ENCODE measurements around the gene TDP2.
A peak's percentile ranks its signal among the peaks of the same experiment; 100 is the strongest.

TDP2 gene, protein sequence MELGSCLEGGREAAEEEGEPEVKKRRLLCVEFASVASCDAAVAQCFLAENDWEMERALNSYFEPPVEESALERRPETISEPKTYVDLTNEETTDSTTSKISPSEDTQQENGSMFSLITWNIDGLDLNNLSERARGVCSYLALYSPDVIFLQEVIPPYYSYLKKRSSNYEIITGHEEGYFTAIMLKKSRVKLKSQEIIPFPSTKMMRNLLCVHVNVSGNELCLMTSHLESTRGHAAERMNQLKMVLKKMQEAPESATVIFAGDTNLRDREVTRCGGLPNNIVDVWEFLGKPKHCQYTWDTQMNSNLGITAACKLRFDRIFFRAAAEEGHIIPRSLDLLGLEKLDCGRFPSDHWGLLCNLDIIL

DNA sequence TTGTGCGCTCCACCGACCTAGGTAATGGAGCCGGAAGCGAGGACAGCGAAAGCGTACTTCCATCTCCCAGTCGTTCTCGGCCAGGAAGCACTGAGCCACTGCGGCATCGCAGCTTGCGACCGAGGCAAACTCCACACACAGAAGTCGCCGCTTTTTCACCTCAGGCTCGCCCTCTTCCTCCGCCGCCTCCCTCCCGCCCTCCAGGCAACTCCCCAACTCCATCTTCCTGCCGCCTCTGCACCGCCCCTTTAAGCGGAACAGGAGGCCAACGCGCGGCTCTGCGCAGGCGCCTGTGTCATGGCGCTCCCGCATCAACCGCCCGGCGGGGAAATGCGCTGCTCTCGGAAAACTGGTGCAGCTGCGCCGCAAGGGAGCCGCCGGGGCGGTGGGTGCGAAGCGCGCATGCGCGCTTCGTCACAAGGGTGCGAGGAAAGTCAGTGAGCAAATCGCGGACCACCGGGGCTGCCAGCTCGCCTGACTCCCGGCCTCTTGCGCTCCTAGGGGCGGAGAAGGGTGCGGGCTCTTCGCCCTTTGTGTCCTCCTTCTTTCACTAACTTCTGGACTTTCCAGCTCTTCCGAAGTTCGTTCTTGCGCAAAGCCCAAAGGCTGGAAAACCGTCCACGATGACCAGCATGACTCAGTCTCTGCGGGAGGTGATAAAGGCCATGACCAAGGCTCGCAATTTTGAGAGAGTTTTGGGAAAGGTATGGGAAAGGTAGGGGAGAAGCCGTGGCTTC lies at the start of gene TDP2, which contains the start of gene ACOT13:
Gene TDP2, minus strand, starts transcription at position 259 of the 737 bp plus-strand sequence. Its CDS starts 37 bp downstream, at position 222.
Gene ACOT13, plus strand, starts transcription at position 437 of the 737 bp plus-strand sequence. Its CDS starts 187 bp downstream, at position 624.
- DNase-seq = peak; percentile 90
- H3K36me3 ChIP-seq (replicated peaks) = peaks cover 6% of the 10 kb centered on the region
- TF ChIP-seq, protein P1, sequence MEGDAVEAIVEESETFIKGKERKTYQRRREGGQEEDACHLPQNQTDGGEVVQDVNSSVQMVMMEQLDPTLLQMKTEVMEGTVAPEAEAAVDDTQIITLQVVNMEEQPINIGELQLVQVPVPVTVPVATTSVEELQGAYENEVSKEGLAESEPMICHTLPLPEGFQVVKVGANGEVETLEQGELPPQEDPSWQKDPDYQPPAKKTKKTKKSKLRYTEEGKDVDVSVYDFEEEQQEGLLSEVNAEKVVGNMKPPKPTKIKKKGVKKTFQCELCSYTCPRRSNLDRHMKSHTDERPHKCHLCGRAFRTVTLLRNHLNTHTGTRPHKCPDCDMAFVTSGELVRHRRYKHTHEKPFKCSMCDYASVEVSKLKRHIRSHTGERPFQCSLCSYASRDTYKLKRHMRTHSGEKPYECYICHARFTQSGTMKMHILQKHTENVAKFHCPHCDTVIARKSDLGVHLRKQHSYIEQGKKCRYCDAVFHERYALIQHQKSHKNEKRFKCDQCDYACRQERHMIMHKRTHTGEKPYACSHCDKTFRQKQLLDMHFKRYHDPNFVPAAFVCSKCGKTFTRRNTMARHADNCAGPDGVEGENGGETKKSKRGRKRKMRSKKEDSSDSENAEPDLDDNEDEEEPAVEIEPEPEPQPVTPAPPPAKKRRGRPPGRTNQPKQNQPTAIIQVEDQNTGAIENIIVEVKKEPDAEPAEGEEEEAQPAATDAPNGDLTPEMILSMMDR (IDR thresholded peaks at IDR 0.05; ENCODE audit: low read depth, low read length, missing control alignments) = peak; percentile 73
- peak within 1 kb of the TSS; percentile 100 for H3K4me3 ChIP-seq (ENCODE audit: low read depth, low read length)
- in situ Hi-C loops (cut with HindIII; ENCODE audit: low pct_ligation_motif_present, low sequenced_read_pairs) = no loop called here
- peak within 1 kb of the TSS; percentile 67 for H3K27ac ChIP-seq
- H3K27me3 ChIP-seq (replicated peaks) = no peaks in the 10 kb centered on the region

DNA sequence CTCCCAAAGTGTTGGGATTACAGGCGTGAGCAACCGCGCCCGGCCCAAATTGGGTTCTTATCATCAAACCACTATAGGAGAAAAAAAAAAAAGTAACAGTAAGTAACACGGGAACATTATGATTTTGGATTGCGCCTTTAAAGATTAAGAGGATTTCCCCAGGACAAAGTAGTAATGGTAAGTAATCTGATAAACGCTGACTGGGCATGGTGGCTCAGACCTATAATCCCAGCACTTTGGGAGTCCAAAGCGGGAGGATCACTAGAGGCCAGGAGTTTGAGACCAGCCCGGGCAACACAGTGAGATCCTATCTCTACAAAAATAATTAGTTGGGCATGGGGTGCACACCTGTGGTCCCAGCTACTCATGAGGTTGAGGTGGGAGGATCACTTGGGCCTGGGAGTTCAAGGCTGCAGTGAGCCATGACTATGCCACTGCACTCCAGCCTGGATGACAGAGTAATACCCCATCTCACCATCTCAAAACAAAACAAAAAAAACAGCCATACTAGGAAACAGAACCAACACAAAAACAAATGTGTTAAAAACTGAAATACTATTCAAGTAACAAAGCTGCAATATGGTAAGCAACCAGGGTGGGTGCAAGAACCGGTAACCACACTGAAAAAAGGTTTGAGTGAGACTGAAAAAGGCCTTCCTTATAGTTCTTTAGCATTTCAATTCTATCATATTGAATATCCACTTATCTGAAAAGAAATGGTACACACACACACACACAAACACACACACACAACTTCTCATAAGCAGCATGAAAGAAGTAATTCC lies 44.0 kb upstream of the TDP2 start:
- Histone ChIP-seq H3K27me3 (replicated peaks) (no peaks in the 10 kb centered on the region), H3K36me3 (replicated peaks) (peaks cover 98% of the 10 kb centered on the region), H3K27ac (no peak overlapping the region), H3K4me3 (ENCODE audit: low read depth, low read length) (no peak overlapping the region)
- TF ChIP-seq, protein P1 (IDR thresholded peaks at IDR 0.05; ENCODE audit: low read depth, low read length, missing control alignments) = no peak
- DNase-seq = no peak
- in situ Hi-C loops (cut with HindIII; ENCODE audit: low pct_ligation_motif_present, low sequenced_read_pairs) = no loop called here

DNA sequence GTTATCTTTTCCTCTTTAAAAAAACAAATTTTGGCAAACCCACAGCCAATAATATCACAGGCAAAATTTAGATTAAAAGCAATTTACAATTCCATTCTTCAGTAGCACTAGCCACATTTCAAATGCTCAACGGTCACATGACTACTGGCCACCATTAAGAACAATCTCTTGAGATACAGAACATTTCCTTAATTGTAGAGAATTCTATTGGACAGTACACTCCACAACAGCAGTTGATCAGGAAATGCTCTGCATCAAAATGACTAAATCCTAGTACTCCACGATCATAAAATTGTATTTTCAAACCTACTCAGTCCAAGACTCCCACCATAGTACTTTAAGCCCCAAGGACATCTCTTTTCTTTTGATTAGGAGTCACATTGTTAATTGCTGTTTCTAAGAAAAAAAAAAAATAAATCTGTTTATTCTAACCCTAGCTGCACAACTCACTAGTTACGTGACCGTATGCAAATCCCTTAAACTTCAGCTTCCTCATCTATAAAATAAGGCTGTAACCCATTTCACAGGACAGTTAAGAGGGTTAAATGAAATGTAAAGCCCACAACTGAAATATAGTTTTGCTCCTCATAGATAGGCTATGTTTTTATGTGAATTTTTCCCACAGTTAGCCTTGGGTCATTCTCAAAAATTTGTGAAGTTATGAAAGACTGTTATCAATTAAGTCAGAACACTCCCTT lies 42.5 kb upstream of the TDP2 start:
- H3K27ac ChIP-seq = no peak overlapping the region
- peaks cover 94% of the 10 kb centered on the region for H3K36me3 ChIP-seq (replicated peaks)
- H3K4me3 ChIP-seq (ENCODE audit: low read depth, low read length) = no peak overlapping the region
- H3K27me3 ChIP-seq (replicated peaks) = no peaks in the 10 kb centered on the region
- no peak for DNase-seq
- in situ Hi-C loops (cut with HindIII; ENCODE audit: low pct_ligation_motif_present, low sequenced_read_pairs) = no loop called here
- TF ChIP-seq, protein P1 (IDR thresholded peaks at IDR 0.05; ENCODE audit: low read depth, low read length, missing control alignments) = no peak

DNA sequence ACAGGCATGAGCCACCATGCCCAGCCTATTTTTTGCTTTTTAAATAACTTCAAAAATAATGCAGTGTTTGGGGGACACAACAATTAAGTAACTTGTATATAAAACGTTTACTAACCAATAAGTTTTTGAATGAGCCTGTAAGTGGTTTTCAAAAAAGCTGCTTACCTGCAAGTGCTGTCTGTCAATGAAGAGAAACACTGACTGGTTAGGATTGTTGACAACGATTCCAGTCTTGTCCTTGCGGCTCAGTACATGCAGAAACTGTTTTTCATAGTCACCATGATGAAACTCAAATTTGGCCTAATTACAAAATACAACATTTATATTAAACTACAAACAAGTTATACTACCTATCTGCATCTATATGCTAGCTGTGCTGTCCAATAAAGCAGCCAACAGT lies 41.9 kb upstream of the TDP2 start:
- DNase-seq = no peak
- Histone ChIP-seq H3K27me3 (replicated peaks) (no peaks in the 10 kb centered on the region), H3K27ac (no peak overlapping the region), H3K36me3 (replicated peaks) (peaks cover 92% of the 10 kb centered on the region), H3K4me3 (ENCODE audit: low read depth, low read length) (no peak overlapping the region)
- in situ Hi-C loops (cut with HindIII; ENCODE audit: low pct_ligation_motif_present, low sequenced_read_pairs) = no loop called here
- TF ChIP-seq, protein P1 (IDR thresholded peaks at IDR 0.05; ENCODE audit: low read depth, low read length, missing control alignments) = no peak

DNA sequence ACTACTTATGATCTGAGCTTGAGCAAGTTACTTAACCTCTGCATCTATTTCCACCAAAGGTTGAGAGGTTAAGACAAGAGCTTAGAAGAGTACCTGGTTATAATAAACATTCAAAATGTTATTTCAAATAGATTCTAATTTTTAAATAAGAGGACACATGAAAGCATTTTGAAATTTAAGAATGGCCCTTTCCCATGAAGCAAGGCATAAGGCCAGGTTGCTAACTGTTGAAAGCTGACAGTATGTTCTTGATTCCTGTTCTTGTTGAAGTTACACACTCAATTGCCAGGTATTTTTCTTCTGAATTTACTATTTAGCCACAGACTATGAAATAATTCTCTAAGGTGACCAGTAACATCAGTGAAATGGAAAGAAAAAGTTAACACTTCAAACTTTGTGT lies 37.8 kb upstream of the TDP2 start:
- Histone ChIP-seq H3K27me3 (replicated peaks) (no peaks in the 10 kb centered on the region), H3K27ac (no peak overlapping the region), H3K4me3 (ENCODE audit: low read depth, low read length) (no peak overlapping the region), H3K36me3 (replicated peaks) (peaks cover 62% of the 10 kb centered on the region)
- in situ Hi-C loops (cut with HindIII; ENCODE audit: low pct_ligation_motif_present, low sequenced_read_pairs) = no loop called here
- TF ChIP-seq, protein P1 (IDR thresholded peaks at IDR 0.05; ENCODE audit: low read depth, low read length, missing control alignments) = no peak
- no peak for DNase-seq
